ENCODE measurements around the gene REC114. TPM values are rescaled to one million over a fixed set of nuclear protein-coding genes. Genes with fewer than 3 reads are reported as not detected.
"Not testable (repeated sequence)": the region's sequence is repeated elsewhere in the genome, so short reads cannot be mapped to it uniquely, and the experiment has no call there.

REC114 gene
- total and polyA plus RNA-seq, 2 donors (not counting 3 experiments of a cell fraction or from before 2014, with no cell fraction given), result not detected

DNA sequence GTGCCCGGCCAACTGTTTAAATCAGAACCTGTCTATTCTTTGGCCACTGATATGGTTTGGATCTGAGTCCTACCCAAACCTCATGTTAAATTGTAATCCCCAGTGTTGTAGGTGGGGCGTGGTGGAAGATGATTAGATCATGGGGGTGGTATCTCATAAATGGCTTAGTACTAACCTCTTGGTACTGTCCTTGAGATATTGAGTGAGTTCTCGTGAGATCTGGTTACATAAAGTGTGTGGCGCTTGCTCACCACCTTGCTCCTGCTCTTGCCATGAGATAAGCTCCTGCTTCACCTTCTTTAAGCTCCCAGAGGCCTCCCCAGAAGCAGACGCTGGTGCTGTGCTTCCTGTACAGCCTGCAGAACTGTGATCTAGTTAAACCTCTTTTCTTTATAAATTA is 42.4 kb downstream of the REC114 start:
- Histone ChIP-seq H3K4me3 (replicated peaks in 1 of 3; ENCODE audit: insufficient read depth in 1 of 3, low read depth in 1 of 3, low read length in 3 of 3) (no peak overlapping the region), H2AFZ (ENCODE audit: low read depth, low read length) (no peak overlapping the region), H3K27me3 (ENCODE audit: control insufficient read depth in 2 of 2, insufficient read depth in 2 of 2, low read length in 2 of 2) (no peaks in the 10 kb centered on the region), H3K9me1 (replicated peaks; ENCODE audit: control insufficient read depth, extremely low read depth, insufficient read depth, low read length) (no peaks in the 10 kb centered on the region), H3K9me3 (replicated peaks; ENCODE audit: control insufficient read depth, insufficient read depth, low read length) (no peaks in the 10 kb centered on the region), H3K9ac (replicated peaks; ENCODE audit: extremely low read depth, insufficient read depth, low read length) (no peak overlapping the region), H3K4me1 (ENCODE audit: control insufficient read depth, extremely low read depth, insufficient read depth, low read length) (no peaks in the 10 kb centered on the region), H4K20me1 (replicated peaks; ENCODE audit: control insufficient read depth, extremely low read depth, insufficient read depth, low read length) (no peaks in the 10 kb centered on the region), H3K27ac (ENCODE audit: insufficient read depth, low read depth, low read length) (no peak overlapping the region), H3K79me2 (ENCODE audit: control insufficient read depth, insufficient read depth, low read length) (no peaks in the 10 kb centered on the region), H3K4me2 (ENCODE audit: insufficient read depth, low read length) (no peak overlapping the region), H3K36me3 (ENCODE audit: control insufficient read depth in 2 of 2, extremely low read depth in 1 of 2, insufficient read depth in 2 of 2, low read length in 2 of 2) (no peaks in the 10 kb centered on the region)
- ChIA-PET POLR2A (no interaction called here), CTCF (no interaction called here)
- no peak for FAIRE-seq
- intact Hi-C loops (cut with micrococcal nuclease), result no loop called here
- DNase-seq (ENCODE audit: low read depth, low spot score), result no peak
- TF ChIP-seq GATA2 (IDR thresholded peaks at IDR 0.05; ENCODE audit: insufficient read depth, insufficient read length, low read depth, low read length), result no peak
- no peak for TF ChIP-seq JUN (IDR thresholded peaks at IDR 0.05; ENCODE audit: borderline replicate concordance, insufficient read depth, insufficient read length, low read depth)
- TF ChIP-seq MAX (IDR thresholded peaks at IDR 0.05; ENCODE audit: insufficient read depth, insufficient read length), result no peak
- no peak for TF ChIP-seq MYC (IDR thresholded peaks at IDR 0.05; ENCODE audit: low read depth, low read length)
- TF ChIP-seq EZH2 (IDR thresholded peaks at IDR 0.05; ENCODE audit: borderline replicate concordance, low read depth, low read length, severe bottlenecking), result no peak
- TF ChIP-seq FOS (IDR thresholded peaks at IDR 0.05; ENCODE audit: borderline replicate concordance, insufficient read depth, low read length), result no peak
- TF ChIP-seq POLR2A (IDR thresholded peaks at IDR 0.05; ENCODE audit: low read depth, low read length), result no peak
- no peak for TF ChIP-seq POLR2AphosphoS5 (IDR thresholded peaks at IDR 0.05; ENCODE audit: insufficient read depth, low read depth, low read length)
- TF ChIP-seq, protein P1, sequence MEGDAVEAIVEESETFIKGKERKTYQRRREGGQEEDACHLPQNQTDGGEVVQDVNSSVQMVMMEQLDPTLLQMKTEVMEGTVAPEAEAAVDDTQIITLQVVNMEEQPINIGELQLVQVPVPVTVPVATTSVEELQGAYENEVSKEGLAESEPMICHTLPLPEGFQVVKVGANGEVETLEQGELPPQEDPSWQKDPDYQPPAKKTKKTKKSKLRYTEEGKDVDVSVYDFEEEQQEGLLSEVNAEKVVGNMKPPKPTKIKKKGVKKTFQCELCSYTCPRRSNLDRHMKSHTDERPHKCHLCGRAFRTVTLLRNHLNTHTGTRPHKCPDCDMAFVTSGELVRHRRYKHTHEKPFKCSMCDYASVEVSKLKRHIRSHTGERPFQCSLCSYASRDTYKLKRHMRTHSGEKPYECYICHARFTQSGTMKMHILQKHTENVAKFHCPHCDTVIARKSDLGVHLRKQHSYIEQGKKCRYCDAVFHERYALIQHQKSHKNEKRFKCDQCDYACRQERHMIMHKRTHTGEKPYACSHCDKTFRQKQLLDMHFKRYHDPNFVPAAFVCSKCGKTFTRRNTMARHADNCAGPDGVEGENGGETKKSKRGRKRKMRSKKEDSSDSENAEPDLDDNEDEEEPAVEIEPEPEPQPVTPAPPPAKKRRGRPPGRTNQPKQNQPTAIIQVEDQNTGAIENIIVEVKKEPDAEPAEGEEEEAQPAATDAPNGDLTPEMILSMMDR (IDR thresholded peaks at IDR 0.05; ENCODE audit: extremely low read depth in 1 of 2, insufficient read depth in 1 of 2, low read depth in 1 of 2, low read length in 2 of 2), result no peak
- dilution Hi-C loops (cut with MboI; ENCODE audit: extremely low pct_ligation_motif_present, low sequenced_read_pairs), result no loop called here
- no TSS peak for BruUV-seq (replicated peaks)

DNA sequence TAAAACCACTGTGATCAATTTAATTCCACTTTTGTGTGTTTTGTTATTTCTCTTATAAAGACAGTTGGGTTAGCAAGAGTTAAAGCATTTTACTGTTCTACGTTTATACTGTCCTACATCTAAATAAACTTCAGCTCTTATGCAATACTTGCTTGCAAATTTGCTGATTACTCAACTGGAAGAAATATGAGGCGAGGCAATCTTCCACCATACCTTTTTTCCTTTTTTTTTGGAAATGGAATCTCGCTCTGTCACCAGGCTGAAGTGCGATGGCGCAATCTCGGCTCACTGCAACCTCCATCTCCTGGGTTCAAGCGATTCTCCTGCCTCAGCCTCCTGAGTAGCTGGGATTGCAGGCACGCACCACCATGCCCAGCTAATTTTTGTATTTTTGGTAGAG is 42.9 kb downstream of the REC114 start:
- H3K4me2 ChIP-seq (ENCODE audit: insufficient read depth, low read length); H3K9me3 ChIP-seq (replicated peaks; ENCODE audit: control insufficient read depth, insufficient read depth, low read length); H3K9me1 ChIP-seq (replicated peaks; ENCODE audit: control insufficient read depth, extremely low read depth, insufficient read depth, low read length); BruUV-seq (replicated peaks); H4K20me1 ChIP-seq (replicated peaks; ENCODE audit: control insufficient read depth, extremely low read depth, insufficient read depth, low read length); CTCF ChIA-PET; POLR2A ChIA-PET; H2AFZ ChIP-seq (ENCODE audit: low read depth, low read length); H3K27me3 ChIP-seq (ENCODE audit: control insufficient read depth in 2 of 2, insufficient read depth in 2 of 2, low read length in 2 of 2); H3K4me1 ChIP-seq (ENCODE audit: control insufficient read depth, extremely low read depth, insufficient read depth, low read length); H3K79me2 ChIP-seq (ENCODE audit: control insufficient read depth, insufficient read depth, low read length); H3K9ac ChIP-seq (replicated peaks; ENCODE audit: extremely low read depth, insufficient read depth, low read length); dilution Hi-C loops (cut with MboI; ENCODE audit: extremely low pct_ligation_motif_present, low sequenced_read_pairs); DNase-seq (ENCODE audit: low read depth, low spot score); H3K27ac ChIP-seq (ENCODE audit: insufficient read depth, low read depth, low read length); H3K4me3 ChIP-seq (replicated peaks in 1 of 3; ENCODE audit: insufficient read depth in 1 of 3, low read depth in 1 of 3, low read length in 3 of 3); FAIRE-seq; H3K36me3 ChIP-seq (ENCODE audit: control insufficient read depth in 2 of 2, extremely low read depth in 1 of 2, insufficient read depth in 2 of 2, low read length in 2 of 2); intact Hi-C loops (cut with micrococcal nuclease): not testable (repeated sequence)
